Stromal cell of bone marrow (primary cell): Measurements from ENCODE around the gene PSTPIP2.
"Not testable (repeated sequence)": the region's sequence is repeated elsewhere in the genome, so short reads cannot be mapped to it uniquely, and the experiment has no call there.

Experiments used
- DNase-seq: peaks from one replicate; pipeline ENCODE4 v3.0.0-alpha.2; 2012; ENCODE audit warnings: low read depth

Gene PSTPIP2

DNA sequence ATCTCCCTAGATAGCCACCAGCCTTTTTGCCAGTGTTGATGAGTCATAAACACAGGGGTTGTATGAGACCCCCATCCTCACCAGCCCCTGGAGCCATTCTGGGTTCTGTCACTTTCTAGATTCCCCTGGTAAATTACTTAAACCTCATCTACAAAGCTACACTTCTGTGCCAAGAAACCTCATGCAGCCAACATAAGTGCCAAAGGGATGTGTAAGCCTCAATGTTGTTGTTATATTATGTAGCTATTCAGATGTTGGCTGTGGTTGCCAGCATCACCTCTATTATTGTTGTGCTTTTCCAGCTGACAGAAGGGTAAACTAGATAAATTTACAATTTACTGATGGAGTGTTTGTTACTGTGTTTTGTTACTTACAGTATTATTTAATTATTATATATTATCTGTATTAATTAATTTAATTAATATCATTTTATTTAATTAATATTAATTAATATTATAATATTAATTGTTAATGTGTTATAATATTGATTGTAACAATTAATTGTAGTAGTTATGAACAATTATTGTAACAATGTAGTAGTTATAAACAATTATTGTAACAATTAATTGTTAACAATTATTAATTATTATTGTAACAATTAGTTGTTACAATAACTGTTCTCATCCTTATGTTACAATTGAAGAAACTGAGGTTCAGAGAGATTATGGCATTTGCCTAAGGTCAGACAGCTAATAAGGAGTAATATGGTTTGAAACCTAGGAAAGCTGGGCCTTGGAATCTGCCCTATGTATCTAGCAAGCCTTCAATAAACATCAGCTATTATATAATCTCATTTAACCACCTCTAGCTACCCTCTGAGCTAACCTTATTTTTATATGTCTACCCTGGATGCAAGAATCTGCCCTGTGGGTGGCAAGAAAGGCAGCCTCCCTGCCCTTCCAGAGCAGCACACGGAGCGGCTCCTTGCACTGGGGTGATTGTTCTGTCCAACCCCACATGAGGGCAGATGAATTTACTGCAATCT is 36.1 kb downstream of the PSTPIP2 start:
- peak; percentile 51 for DNase-seq

DNA sequence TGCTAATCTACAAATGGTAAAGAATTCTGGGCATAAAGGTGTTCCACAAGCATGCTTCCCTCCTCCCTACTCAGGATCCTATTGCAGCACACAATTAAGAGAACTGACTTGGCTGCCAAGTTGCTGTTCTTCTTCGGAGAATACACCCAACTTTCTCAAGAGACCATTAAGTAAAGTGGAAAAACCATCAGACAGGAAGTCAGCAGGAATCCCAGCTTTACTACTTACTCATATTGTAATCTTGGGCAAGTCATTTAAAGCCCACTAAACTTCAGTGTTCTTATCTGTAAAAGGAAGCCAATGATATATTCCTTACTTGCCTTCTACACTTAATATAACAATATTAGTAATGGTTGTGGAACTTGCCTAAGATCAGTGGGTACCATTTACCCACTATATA is 37.8 kb downstream of the PSTPIP2 start:
- no peak for DNase-seq

DNA sequence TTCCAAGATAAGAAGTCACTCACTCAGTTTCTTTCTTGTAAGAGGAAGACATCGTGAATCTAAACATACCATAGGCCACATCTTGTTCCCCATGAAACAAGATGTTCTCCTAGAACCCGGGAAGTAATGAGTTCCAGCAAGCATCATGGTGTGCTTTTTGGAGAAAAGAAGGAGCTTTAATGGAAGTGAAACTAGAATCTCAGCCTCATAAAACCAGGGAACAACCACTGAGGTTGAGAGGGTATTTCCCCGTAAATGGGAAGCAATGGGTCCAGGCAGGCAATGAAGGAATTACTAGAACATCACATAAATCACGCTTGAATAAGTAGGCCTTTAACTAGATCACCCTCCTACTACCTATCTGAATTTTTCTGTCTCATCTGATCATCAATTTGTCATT is 40.3 kb downstream of the PSTPIP2 start:
- no peak for DNase-seq

DNA sequence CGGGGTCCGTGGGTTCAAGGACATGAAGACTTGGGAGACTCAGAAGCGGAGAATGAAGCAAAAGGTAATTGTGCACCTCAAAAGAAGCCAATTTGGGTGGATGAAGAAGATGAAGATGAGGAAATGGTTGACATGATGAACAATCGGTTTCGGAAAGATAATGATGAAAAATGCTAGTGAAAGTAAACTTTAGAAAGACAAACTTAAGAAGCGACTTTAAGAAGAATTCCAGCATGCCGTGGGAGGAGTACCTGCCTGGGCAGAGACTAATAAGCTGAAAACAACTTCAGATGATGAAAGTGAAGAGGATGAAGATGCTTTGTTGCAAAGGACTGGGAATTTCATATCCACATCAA is 43.5 kb downstream of the PSTPIP2 start:
- DNase-seq, result no peak

DNA sequence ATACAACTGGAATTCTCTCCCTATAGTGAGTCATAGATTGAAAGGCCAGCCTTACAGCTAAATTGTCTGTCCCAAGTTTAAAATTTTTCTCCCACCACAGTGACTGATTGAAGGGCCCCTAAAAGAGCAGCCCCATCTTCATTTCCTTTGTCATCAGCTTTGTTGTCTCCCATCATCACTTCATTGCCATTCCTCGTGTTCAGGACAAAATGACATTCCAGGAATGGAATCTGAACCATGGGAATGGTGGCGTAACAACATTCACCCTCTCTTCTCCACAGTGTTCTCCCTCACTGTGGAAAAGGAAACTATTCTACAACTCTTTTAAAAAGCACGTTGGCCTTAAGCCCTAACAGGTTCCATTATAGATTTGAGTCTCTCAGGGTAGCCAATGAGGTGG is 52.1 kb downstream of the PSTPIP2 start:
- DNase-seq, result no peak

DNA sequence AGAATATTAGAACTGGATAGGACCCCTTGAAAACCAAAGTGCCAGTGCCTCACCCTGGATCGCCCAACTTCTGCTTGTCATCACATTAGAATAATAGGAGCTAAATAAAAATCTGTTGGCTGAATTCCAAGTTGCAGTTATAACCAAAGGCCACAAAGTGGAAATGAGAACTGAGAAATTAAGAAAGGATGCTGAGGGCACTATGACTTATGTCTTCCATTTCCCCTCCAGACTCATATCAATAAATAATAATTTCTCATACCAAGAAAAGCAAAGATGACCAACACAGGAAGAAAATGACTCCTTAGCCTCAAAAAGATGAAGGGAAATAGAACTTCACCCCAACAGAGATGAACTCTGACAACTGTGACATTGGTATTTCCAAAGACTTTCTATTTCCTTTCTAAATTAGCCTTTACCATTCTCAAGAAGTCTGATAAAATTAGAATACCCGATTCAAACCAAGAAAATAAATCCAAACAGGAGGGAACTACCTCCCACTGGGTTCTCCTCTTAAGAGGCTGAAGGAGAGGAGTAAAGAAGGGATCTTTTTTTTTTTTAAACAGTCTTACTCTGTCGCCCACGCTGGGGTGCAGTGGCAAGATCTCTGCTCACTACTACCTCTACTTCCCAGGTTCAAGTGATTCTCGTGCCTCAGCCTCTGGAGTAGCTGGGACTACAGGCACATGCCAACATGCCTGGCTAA is 58.4 kb downstream of the PSTPIP2 start:
- DNase-seq, result no peak

DNA sequence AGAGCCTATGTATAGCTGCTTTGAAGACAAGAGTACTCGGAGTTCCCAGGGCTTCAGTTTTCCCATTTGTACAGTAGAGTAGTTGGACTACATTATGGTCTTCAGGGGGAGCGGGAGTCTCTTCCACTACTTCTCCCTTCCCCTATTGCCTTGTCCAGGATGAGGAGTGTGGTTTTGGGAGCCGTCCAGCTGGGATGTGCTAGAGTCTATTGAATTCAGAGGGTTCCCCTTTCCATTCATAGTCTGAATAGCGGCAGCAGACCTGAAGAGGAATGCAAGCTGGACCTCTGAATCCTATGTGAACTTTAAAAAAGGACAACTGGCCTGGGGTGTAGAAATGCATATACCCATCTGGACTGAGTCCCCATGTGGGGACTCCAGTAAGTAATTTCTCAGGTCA is 61.4 kb downstream of the PSTPIP2 start:
- no peak for DNase-seq

DNA sequence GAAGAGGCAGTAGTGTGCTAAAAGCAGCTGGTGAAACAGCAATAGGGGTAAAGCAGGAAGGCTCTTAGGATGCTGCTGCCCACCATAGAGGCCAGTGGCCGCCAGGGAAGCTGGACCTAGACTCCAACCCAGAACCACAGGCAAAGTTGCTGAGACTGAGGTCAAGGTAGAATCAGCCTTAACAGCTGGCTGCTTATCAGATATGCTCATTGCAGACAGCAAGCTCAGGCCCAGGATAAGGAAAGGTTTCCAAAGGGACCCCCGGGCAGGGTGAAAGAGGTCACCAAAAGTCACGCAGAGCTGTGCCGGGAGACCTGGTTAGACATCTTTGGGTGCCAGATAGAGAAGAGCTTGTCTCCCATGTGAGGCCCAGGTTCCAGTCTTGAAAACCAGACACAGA is 62.0 kb downstream of the PSTPIP2 start:
- DNase-seq, result no peak

DNA sequence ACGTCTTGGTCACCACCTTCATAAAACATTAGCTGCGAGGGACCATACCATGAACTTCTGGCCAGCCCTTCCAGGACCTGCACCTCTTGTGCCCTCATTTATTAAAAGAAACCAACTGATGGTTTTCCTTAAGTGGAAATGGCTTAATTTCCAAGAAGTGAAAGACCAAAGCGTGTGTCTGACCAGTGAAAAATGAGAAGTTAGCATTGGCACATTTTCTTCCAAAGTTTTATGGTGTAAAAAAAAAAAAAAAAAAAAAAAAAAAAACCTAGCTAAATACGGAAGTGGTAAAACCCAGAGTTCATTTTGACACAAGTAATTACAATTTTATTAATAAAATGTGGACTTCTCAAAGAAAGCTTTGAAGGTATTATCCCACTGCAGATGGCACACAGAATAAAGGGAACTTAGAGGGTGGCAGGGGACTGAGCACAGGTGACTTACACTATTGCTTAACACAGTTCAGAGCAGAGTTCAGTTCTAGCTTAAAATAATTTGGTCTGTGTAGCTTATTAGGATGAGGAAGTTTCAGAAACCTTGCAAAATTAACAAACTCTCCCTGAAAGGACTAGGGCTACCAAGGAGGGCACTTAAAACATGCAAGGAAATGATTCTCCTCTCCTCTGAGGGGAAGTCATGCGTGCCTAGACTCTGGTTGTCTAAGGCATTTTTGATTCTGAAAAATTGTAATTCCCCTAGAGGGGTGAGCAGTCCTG is 62.8 kb downstream of the PSTPIP2 start:
- DNase-seq, result no peak

DNA sequence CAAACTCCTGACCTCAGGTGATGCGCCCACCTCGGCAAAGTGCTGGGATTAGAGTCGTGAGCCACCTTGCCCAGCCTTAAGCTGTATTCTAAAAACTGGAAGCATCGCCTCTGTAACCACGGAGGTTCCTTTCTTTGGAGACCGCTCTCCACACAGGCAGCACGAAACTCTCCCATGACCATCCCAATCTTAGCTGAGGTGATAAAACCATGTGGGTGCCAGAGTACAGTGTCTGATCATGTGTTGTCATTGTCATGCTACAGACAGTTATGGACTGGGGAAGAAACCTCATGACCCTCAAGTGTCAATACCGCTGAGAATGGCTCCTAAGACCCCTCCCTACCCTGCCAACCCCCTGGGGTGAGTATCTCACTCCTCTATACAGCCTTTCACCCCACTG is 63.5 kb downstream of the PSTPIP2 start:
- DNase-seq, result no peak

DNA sequence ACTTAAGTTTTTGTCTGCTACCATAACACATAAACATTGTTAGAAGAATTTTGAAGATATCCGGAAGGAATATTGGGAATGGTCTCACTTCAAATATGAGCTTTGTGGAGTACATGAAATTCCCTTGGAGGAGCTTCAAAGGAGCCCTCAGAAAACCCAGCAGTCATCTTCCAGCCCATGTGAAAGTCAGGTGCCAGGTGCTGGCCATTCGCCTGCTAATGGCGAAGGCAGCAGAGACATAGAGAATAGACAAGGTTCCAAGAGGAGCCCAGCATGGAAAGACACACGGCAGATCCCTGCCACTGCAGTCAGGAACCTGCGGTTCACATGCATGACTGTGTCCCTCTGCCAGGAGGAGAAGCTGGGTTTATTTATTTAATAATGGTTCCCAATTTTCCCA is 64.9 kb downstream of the PSTPIP2 start:
- DNase-seq, result no peak

DNA sequence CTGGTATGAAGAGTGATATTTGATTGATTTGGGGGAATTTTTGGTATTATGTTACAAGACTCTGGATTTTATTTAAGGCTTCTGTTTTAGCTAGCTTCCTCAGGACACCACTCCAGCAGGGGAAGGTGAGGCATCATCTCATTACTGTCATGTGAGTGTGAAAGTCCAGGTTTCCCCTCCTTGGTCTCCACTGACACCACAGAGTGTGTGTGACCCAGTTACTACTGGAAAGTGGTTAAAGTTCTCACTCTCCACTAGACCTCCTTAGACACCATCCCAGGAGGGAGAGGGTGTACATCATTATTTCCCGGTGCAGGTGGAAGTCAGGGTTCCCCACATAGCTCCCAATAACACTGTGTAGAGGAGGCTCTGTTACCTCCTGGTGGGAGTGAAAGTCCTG is 69.1 kb downstream of the PSTPIP2 start:
- DNase-seq, result no peak

DNA sequence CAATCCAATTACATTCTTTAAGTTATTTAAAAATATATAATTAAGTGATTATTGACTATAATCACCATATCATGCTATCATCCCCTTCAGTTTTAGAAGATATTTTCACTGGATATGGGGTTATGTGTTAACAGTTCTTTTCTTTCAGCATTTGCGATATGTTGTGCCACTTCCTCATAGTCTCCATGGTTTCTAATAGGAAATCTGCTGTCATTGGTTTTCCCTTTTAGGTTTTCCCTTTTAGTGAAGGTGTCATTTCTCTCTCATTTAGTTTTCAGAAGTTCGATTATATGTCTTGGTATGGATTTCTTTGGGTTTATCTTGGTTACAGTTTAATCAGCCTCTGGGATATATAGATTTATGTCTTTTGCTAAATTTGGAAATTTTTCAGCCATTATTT is 70.2 kb downstream of the PSTPIP2 start:
- no peak for DNase-seq

DNA sequence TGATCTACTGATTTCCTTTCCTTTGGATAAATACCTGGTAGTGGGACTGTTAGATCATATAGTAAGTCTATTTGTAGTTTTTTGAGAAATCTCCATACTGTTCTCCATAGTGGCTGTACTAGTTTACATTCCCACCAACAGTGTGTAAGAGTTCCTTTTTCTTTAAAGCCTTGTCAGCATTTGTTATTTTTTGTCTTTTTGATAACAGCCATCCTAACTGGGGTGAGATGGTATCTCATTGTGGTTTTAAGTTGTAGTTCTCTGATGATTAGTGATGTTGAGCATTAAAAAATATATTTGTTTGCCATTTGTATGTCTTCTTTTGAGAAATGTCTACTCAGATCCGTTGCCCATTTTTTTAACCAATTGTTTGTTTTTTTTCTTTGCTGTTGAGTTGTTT is 71.0 kb downstream of the PSTPIP2 start:
- DNase-seq, result no peak

DNA sequence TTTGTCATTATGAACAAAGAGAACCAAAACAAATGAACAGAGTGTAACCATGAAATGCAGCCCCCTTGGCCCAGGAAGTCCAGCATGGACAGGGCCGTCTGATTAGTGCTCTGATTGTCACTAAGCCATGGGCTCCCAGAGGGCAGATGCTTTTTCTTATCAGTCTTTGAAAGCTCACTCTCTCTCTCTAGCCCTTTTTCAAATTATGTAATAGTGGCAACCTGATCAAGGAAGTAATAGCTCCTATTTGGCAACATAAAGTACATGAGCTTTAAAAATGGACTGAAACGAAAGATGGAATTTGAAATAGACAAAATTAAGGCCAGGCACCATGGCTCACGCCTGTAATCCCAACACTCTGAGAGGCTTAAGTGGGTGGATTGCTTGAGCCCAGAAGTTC is 72.5 kb downstream of the PSTPIP2 start:
- DNase-seq, result no peak

DNA sequence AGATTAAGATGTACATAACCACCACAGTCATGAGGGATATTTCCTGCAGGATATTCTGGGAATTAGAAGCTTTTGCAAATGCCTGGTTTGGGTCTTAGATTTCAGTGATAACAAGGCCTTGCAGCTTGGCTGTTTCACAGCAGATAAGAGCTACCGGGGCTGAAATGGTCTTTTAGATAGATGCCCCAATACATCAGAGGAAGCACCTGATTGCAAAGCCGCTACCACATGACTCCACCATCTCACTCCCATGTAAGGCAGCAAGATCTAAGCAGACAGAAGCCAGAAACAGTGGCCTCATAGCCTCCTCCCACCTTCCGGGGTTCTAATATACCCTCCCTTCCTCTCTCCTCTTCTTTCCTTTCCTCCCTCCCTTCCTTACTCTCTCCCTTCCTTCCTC is 73.8 kb downstream of the PSTPIP2 start:
- no peak for DNase-seq

DNA sequence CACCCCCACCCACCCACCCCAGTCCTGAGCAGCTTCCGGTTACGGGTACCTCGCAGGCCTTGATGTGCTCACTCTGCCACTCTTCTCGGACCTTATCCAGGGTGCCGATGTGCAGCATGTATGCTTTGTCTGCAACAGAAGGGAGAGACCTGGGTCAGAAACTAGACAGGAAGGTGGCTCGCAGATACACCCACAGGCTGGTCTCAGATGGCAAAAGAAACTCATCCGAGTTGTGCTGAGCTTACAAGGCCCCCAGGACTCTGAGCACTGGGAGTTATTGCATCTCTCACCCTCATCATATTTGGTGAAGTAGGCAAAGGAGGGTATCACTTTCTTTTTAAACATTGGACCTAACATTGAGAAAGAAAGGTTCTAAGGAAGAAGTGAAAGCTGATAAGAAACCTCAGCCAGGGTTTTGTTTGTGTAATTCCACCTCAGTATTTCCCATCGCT is 74.3 kb downstream of the PSTPIP2 start:
- DNase-seq, result no peak

DNA sequence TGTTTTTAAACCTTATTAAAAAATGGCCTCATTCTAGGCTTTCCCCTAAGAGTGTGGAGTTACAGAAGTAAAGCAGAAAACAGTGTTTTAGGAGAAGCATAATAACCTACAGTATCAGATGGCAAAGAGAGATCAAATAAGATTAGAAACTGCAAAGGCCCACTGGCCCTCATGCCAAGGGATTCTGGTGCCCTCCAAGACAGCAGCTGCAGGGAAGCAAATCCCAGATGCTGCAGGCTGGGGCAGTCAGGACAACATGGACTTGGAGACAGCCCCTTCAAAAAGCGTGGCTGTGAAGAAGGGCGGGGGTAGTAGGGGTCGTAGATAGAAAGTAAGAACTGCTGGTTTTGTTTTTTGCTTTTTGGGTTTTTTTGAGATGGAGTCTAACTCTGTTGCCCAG is 76.6 kb downstream of the PSTPIP2 start:
- no peak for DNase-seq

DNA sequence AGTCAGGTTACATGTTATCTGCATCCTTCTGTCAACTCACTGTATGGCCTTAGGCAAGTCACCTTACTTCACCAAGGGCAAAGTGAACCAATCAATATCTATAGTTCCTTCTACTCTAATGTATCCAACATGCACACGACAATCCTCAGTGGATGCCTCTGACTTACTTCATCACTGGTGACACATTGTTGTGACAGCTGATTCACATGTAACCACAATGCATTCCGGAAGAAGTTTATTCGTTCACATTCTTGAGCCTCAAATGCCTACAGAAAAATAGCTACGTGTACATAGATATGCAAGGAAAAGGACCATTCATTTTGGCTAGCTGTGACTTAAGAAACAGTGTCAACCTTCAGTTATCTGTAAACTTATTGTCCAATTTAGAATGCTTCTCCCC is 78.6 kb downstream of the PSTPIP2 start:
- DNase-seq, result peak; percentile 54

DNA sequence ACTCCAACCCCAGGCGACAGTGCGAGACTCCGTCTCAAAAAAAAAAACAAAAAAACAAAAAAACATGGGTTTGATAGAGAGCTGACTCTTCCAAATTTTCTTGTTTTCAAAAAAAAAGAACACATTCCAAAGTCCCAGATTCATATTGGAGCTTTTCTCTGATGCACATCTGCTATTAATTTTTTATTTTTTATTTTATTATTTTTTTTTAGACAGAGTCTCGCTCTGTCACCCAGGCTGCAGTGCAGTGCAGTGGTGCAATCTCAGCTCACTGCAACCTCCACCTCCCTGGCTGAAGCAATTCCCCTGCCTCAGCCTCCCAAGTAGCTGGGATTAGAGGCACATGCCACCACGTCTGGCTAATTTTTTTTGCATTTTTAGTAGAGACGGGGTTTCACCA is 79.5 kb downstream of the PSTPIP2 start:
- DNase-seq, result not testable (repeated sequence)

DNA sequence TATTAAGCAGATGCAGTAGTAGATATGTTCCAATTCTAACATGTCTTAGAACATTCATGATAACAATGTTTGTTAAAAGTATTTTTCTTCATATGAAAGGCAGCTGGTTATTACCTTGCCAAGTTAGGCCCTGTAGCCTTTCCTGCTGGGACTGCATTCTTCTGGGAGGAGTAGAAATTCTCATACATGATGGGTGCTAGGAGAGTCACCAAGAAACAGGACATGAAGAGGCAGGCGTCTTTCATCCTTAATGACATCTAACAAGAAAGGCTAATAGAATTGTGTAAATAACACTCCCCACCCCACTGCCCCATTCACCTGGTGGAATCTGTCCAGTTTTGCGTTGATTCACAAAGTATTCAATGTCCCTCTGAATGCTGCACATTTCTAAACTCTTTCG is 80.3 kb downstream of the PSTPIP2 start:
- DNase-seq, result no peak

DNA sequence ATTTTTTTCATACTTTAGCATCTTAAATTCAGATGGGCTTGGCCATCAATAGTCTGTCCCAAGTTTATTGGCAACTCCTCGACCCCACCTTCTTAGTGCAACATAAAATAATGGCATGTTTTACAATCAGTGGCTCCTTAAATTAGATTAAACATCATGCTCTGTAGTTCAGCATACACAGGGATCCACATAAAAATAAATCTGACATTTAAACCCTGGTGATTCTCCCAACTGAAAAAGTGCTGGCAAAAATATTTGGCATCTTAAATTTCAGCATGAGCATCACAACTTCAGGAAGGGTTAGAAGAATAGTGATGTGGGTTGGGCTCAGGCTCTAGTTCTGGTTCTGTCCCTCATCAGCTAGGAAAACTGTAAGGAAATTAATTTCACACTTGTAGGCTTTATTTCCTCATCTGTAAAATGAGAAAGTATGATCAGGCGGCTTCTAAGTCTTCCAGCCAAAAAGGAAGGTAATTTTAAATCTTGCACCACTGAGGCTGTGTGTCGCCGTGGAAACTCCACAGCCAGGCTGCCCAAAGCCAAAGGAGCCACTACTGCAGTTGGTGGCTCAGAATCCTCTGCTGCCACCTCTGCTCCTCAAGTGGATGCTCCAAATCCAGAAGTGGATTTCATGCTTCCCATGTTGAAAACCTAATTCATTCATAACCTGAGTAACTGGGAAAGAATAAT is 87.4 kb downstream of the PSTPIP2 start:
- DNase-seq, result no peak
